ENCODE data around the gene FAM131C. TPM values are rescaled to one million over a fixed set of nuclear protein-coding genes. Genes with fewer than 3 reads are reported as not detected.
"Not testable (repeated sequence)": the region's sequence is repeated elsewhere in the genome, so short reads cannot be mapped to it uniquely, and the experiment has no call there.

Gene FAM131C
- total RNA-seq, 2 donors from 2014 or later: 0.21 TPM; not detected in 1

DNA sequence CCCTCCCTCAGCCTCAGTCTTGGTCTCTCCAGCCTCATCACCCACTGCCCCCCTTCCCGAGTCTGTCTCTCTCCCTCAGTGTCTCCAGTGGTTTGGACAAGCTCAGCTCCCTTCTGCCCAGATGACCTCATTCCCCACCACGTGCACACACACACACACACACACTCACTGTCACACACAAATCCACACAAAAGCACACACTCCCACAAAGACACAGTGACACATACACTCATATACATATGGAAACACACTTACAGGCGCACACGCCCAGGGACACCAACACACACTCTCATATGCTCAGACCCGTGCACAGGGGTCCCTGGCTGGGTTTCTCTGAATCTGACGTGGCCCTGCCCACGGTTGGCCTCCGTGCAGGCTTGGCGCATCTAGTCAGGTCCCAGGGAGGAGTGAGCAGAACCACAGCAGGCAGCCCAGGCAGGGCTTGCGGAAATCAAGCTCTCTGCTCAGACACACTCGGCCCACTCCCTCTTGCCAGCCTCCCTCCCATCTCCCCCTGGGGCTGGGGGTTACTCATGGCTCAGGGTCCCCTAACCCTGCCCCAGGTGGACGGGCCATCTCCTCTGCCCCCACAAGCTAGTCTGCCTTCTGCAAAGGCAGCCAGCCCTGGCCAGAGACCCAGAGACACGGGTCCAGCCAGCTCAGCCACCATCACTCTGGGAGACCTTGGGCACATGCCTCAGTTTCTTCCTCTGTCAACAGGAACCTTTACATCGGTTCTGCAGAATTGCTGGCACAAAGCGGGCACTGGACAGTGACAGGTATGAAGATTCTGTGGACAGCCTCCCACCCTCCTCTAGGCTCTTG lies 38.5 kb upstream of the FAM131C start:
- Histone ChIP-seq H3K4me3 (no peak overlapping the region), H3K27ac (no peak overlapping the region), H3K4me1 (no peaks in the 10 kb centered on the region), H3K27me3 (no peaks in the 10 kb centered on the region), H3K9ac (ENCODE audit: low read depth in 2 of 2, low read length in 2 of 2) (no peak overlapping the region), H3K9me3 (no peaks in the 10 kb centered on the region), H3K36me3 (no peaks in the 10 kb centered on the region)
- intact Hi-C loops (cut with DNase I): no loop called here
- DNase-seq: no peak
- TF ChIP-seq, protein P1, sequence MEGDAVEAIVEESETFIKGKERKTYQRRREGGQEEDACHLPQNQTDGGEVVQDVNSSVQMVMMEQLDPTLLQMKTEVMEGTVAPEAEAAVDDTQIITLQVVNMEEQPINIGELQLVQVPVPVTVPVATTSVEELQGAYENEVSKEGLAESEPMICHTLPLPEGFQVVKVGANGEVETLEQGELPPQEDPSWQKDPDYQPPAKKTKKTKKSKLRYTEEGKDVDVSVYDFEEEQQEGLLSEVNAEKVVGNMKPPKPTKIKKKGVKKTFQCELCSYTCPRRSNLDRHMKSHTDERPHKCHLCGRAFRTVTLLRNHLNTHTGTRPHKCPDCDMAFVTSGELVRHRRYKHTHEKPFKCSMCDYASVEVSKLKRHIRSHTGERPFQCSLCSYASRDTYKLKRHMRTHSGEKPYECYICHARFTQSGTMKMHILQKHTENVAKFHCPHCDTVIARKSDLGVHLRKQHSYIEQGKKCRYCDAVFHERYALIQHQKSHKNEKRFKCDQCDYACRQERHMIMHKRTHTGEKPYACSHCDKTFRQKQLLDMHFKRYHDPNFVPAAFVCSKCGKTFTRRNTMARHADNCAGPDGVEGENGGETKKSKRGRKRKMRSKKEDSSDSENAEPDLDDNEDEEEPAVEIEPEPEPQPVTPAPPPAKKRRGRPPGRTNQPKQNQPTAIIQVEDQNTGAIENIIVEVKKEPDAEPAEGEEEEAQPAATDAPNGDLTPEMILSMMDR (IDR thresholded peaks at IDR 0.05): no peak

- TF ChIP-seq, protein P1 (IDR thresholded peaks at IDR 0.05): no peak
- DNase-seq: no peak
- Histone ChIP-seq H3K27me3 (no peaks in the 10 kb centered on the region), H3K36me3 (no peaks in the 10 kb centered on the region), H3K9ac (ENCODE audit: low read depth in 2 of 2, low read length in 2 of 2) (no peak overlapping the region), H3K4me3 (no peak overlapping the region), H3K27ac (no peak overlapping the region), H3K4me1 (no peaks in the 10 kb centered on the region), H3K9me3 (no peaks in the 10 kb centered on the region)
- intact Hi-C loops (cut with DNase I): no loop called here
Measured at GRCh38 chr1:16110884-16111283, 37.4 kb upstream of the FAM131C start.

- Histone ChIP-seq H3K4me3 (no peak overlapping the region), H3K27ac (no peak overlapping the region), H3K4me1 (no peaks in the 10 kb centered on the region), H3K9me3 (no peaks in the 10 kb centered on the region), H3K9ac (ENCODE audit: low read depth in 2 of 2, low read length in 2 of 2) (no peak overlapping the region), H3K27me3 (no peaks in the 10 kb centered on the region), H3K36me3 (no peaks in the 10 kb centered on the region)
- no peak for DNase-seq
- TF ChIP-seq, protein P1 (IDR thresholded peaks at IDR 0.05): no peak
- intact Hi-C loops (cut with DNase I): no loop called here
Measured at GRCh38 chr1:16110456-16110855, 37.0 kb upstream of the FAM131C start.

- TF ChIP-seq, protein P1 (IDR thresholded peaks at IDR 0.05): no peak
Measured at GRCh38 chr1:16109571-16109970, 36.1 kb upstream of the FAM131C start.

GRCh38 chr1:16107039-16107438 lies 33.6 kb upstream of the FAM131C start:
- H3K9me3 ChIP-seq; H3K36me3 ChIP-seq; H3K27me3 ChIP-seq; intact Hi-C loops (cut with DNase I); H3K27ac ChIP-seq; H3K4me1 ChIP-seq; H3K4me3 ChIP-seq; DNase-seq; H3K9ac ChIP-seq (ENCODE audit: low read depth in 2 of 2, low read length in 2 of 2): not testable (repeated sequence)

More at GRCh38 chr1:16109571-16109970, 36.1 kb upstream of the FAM131C start:
- Histone ChIP-seq H3K36me3 (no peaks in the 10 kb centered on the region), H3K27ac (no peak overlapping the region), H3K9me3 (no peaks in the 10 kb centered on the region), H3K9ac (ENCODE audit: low read depth in 2 of 2, low read length in 2 of 2) (no peak overlapping the region), H3K4me3 (no peak overlapping the region), H3K27me3 (no peaks in the 10 kb centered on the region), H3K4me1 (no peaks in the 10 kb centered on the region)
- intact Hi-C loops (cut with DNase I): no loop called here
- no peak for DNase-seq

GRCh38 chr1:16101623-16102022 lies 28.2 kb upstream of the FAM131C start:
- H3K27me3 ChIP-seq: no peaks in the 10 kb centered on the region
- no peaks in the 10 kb centered on the region for H3K36me3 ChIP-seq
- H3K4me3 ChIP-seq: no peak overlapping the region
- no peak overlapping the region for H3K27ac ChIP-seq
- no peaks in the 10 kb centered on the region for H3K4me1 ChIP-seq
- TF ChIP-seq, protein P1 (IDR thresholded peaks at IDR 0.05): no peak
- no peaks in the 10 kb centered on the region for H3K9me3 ChIP-seq
- no peak overlapping the region for H3K9ac ChIP-seq (ENCODE audit: low read depth in 2 of 2, low read length in 2 of 2)
- intact Hi-C loops (cut with DNase I): no loop called here
- no peak for DNase-seq
